Astrocyte (in vitro differentiated cells and primary cell): ENCODE measurements around the gene PPIF. TPM values are rescaled to one million over a fixed set of nuclear protein-coding genes. Genes with fewer than 3 reads are reported as not detected.

Source experiments
- DNase-seq: peaks from one replicate; pipeline ENCODE4 v3.0.0-alpha.2; 2010; ENCODE audit warnings: low read depth
- FAIRE-seq: peaks from 2 replicates; lab custom pipeline; 2011; peaks lifted over from hg19 to GRCh38; lab: Jason Lieb, UNC
- H2AFZ ChIP-seq: 2 replicates; pipeline ENCODE4 v1.6.0; 2012; ENCODE audit warnings: low read depth, low read length, inconsistent platforms
- H3K27ac ChIP-seq: 2 replicates; pipeline ENCODE4 v1.5.1; 2011; ENCODE audit warnings: low read depth, low read length, inconsistent platforms
- H3K27me3 ChIP-seq: 2 replicates; pipeline ENCODE4 v1.6.0; 2011; ENCODE audit warnings: low read length, inconsistent platforms; ENCODE audit not compliant: insufficient read depth
- H3K36me3 ChIP-seq: 2 replicates; pipeline ENCODE4 v1.5.1; 2011; ENCODE audit warnings: low read length, inconsistent platforms; ENCODE audit not compliant: insufficient read depth
- H3K4me1 ChIP-seq: 2 replicates; pipeline ENCODE4 v1.5.1; 2011; ENCODE audit warnings: low read length, inconsistent platforms; ENCODE audit not compliant: insufficient read depth
- H3K4me2 ChIP-seq: 2 replicates; pipeline ENCODE4 v1.6.0; 2012; ENCODE audit warnings: low read length, inconsistent platforms
- H3K4me3 ChIP-seq: 2 replicates; pipeline ENCODE4 v1.5.1; 2011; ENCODE audit warnings: low read depth, mild to moderate bottlenecking, low read length, inconsistent platforms; ENCODE audit not compliant: insufficient read depth
- H3K79me2 ChIP-seq: 2 replicates; pipeline ENCODE4 v1.6.0; 2012; ENCODE audit warnings: mild to moderate bottlenecking, low read length, inconsistent platforms; ENCODE audit not compliant: insufficient read depth
- H3K9ac ChIP-seq: 2 replicates; pipeline ENCODE4 v1.6.0; 2012; ENCODE audit warnings: mild to moderate bottlenecking, low read length, inconsistent platforms
- H3K9me3 ChIP-seq: 2 replicates; pipeline ENCODE4 v1.5.1; 2012; ENCODE audit warnings: low read depth, mild to moderate bottlenecking, low read length, inconsistent platforms; ENCODE audit not compliant: insufficient read depth
- H4K20me1 ChIP-seq: 2 replicates; pipeline ENCODE4 v1.6.0; 2012; ENCODE audit warnings: low read length, inconsistent platforms; ENCODE audit not compliant: insufficient read depth
- H3K27ac Mint-ChIP-seq: one replicate; pipeline ENCODE4 v1.8.0; 2021; ENCODE audit warnings: mild to moderate bottlenecking, mixed read lengths; ENCODE audit not compliant: unreplicated experiment
- H3K27me3 Mint-ChIP-seq: one replicate; pipeline ENCODE4 v1.8.0; 2021; ENCODE audit warnings: low read depth, mixed read lengths; ENCODE audit not compliant: unreplicated experiment
- H3K36me3 Mint-ChIP-seq: one replicate; pipeline ENCODE4 v1.8.0; 2021; ENCODE audit warnings: low read depth, mixed read lengths; ENCODE audit not compliant: unreplicated experiment
- H3K4me1 Mint-ChIP-seq: one replicate; pipeline ENCODE4 v1.8.0; 2021; ENCODE audit warnings: low read depth, mixed read lengths; ENCODE audit not compliant: unreplicated experiment
- H3K4me3 Mint-ChIP-seq: one replicate; pipeline ENCODE4 v1.8.0; 2021; ENCODE audit warnings: mild to moderate bottlenecking, moderate library complexity, mixed read lengths; ENCODE audit not compliant: unreplicated experiment
- H3K9me3 Mint-ChIP-seq: one replicate; pipeline ENCODE4 v1.8.0; 2021; ENCODE audit warnings: mild to moderate bottlenecking, mixed read lengths; ENCODE audit not compliant: unreplicated experiment
- EZH2 ChIP-seq: IDR thresholded peaks from 2 replicates; pipeline ENCODE4 v1.6.1; 2012; ENCODE audit warnings: mild to moderate bottlenecking, low read length, inconsistent platforms; ENCODE audit not compliant: insufficient read depth
- total RNA-seq: library from RNA; stranded (reverse); gene quantifications from 2 replicates; pipeline ENCODE4 v1.2.1, GENCODE V29; 2021
- TF ChIP-seq, protein P1 (sequence below): IDR thresholded peaks from 2 replicates; pipeline ENCODE4 v1.5.1; 2011; ENCODE audit warnings: low read depth, mild to moderate bottlenecking, inconsistent platforms, low read length, moderate library complexity; ENCODE audit not compliant: insufficient read depth

PPIF gene
- total RNA-seq, 1 donor from 2014 or later: 31.7 TPM

DNA sequence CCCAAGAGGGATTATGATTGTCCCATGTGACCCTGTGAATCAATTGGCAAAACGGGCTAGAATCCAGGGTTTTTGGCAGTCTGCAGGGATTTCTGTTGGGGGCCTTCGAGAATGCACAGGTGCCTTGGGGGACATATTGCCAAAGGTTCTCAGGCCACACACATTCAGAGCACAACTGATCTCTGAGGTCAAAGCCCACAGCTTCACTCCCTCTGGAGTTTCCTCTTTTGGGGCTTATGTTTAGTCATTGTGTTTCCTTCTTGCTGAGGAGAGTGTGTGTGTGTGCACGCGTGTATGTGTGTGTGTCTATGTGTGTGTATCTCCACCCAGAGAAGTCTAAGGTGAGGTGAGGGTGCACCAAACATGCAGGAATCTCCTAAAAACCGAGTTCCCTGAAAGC lies 8.8 kb downstream of the PPIF start:
- Histone ChIP-seq H3K27me3 (no peaks in the 10 kb centered on the region), H3K4me3 (no peak overlapping the region), H3K4me1 (no peaks in the 10 kb centered on the region), H3K79me2 (peaks cover 5% of the 10 kb centered on the region), H4K20me1 (peaks cover 44% of the 10 kb centered on the region), H2AFZ (no peak overlapping the region), H3K27ac (no peak overlapping the region), H3K9ac (no peak overlapping the region), H3K4me2 (no peak overlapping the region), H3K9me3 (no peaks in the 10 kb centered on the region), H3K36me3 (peaks cover 29% of the 10 kb centered on the region)
- FAIRE-seq (no peak), DNase-seq (no peak)
- Mint-ChIP-seq H3K36me3 (peaks cover 29% of the 10 kb centered on the region), H3K9me3 (peaks cover 5% of the 10 kb centered on the region), H3K27me3 (no peaks in the 10 kb centered on the region), H3K4me3 (no peak overlapping the region), H3K4me1 (peaks cover 1% of the 10 kb centered on the region), H3K27ac (no peak overlapping the region)
- TF ChIP-seq EZH2: no peak
- TF ChIP-seq, protein P1, sequence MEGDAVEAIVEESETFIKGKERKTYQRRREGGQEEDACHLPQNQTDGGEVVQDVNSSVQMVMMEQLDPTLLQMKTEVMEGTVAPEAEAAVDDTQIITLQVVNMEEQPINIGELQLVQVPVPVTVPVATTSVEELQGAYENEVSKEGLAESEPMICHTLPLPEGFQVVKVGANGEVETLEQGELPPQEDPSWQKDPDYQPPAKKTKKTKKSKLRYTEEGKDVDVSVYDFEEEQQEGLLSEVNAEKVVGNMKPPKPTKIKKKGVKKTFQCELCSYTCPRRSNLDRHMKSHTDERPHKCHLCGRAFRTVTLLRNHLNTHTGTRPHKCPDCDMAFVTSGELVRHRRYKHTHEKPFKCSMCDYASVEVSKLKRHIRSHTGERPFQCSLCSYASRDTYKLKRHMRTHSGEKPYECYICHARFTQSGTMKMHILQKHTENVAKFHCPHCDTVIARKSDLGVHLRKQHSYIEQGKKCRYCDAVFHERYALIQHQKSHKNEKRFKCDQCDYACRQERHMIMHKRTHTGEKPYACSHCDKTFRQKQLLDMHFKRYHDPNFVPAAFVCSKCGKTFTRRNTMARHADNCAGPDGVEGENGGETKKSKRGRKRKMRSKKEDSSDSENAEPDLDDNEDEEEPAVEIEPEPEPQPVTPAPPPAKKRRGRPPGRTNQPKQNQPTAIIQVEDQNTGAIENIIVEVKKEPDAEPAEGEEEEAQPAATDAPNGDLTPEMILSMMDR: no peak

DNA sequence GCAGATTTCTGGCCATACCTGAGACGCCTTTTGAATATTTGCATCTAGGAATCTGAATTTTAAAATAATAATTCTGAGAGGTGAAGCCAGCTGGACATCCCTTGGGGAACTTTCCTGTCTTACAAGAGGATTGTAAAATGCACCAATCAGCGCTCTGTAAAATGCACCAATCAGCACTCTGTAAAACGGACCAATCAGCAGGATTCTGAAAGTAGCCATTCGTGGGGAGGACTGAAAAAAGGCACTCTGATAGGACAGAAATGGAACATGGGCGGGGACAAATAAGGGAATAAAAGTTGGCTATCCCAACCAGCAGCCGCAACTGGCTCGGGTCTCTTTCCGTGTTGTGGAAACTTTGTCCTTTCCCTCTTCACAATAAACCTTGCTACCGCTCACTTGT lies 9.9 kb downstream of the PPIF start:
- H3K27ac Mint-ChIP-seq: no peak overlapping the region
- H3K9me3 Mint-ChIP-seq: peaks cover 5% of the 10 kb centered on the region
- no peaks in the 10 kb centered on the region for H3K4me1 ChIP-seq
- peaks cover 27% of the 10 kb centered on the region for H3K36me3 Mint-ChIP-seq
- no peak overlapping the region for H3K27ac ChIP-seq
- no peak overlapping the region for H2AFZ ChIP-seq
- TF ChIP-seq EZH2: no peak
- TF ChIP-seq, protein P1: no peak
- H3K9me3 ChIP-seq: no peaks in the 10 kb centered on the region
- no peak for DNase-seq
- H3K4me2 ChIP-seq: no peak overlapping the region
- peaks cover 5% of the 10 kb centered on the region for H3K79me2 ChIP-seq
- H3K4me1 Mint-ChIP-seq: peaks cover 1% of the 10 kb centered on the region
- peaks cover 37% of the 10 kb centered on the region for H4K20me1 ChIP-seq
- H3K9ac ChIP-seq: no peak overlapping the region
- H3K36me3 ChIP-seq: peaks cover 22% of the 10 kb centered on the region
- H3K4me3 Mint-ChIP-seq: no peak overlapping the region
- H3K27me3 Mint-ChIP-seq: no peaks in the 10 kb centered on the region
- FAIRE-seq: no peak
- no peaks in the 10 kb centered on the region for H3K27me3 ChIP-seq
- H3K4me3 ChIP-seq: no peak overlapping the region

DNA sequence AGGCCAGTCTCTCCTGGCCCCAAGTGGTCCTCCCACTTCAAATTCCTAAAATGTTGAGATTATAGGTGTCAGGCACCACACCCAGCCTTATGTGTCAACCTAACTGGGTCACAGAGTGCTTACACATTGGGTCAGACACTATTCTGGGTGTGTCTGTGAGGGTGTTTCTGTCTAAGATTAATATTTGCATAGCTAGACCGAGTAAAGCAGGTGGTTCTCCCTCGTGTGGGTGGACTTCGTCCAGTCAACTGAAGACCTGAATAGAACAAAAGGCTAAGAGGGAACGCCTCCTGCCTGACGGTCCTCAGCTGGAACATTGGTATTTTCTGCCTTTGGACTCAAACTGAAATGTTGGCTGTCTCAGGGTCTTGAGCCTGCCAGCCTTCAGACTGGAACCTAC lies 11.5 kb downstream of the PPIF start:
- H3K79me2 ChIP-seq: peaks cover under 1% of the 10 kb centered on the region
- Mint-ChIP-seq H3K27ac (no peak overlapping the region), H3K4me3 (no peak overlapping the region), H3K9me3 (peaks cover 2% of the 10 kb centered on the region), H3K27me3 (no peaks in the 10 kb centered on the region), H3K36me3 (peaks cover 18% of the 10 kb centered on the region), H3K4me1 (peaks cover 1% of the 10 kb centered on the region)
- H3K4me1 ChIP-seq: no peaks in the 10 kb centered on the region
- no peaks in the 10 kb centered on the region for H3K27me3 ChIP-seq
- no peak for TF ChIP-seq EZH2
- TF ChIP-seq, protein P1: no peak
- H3K9me3 ChIP-seq: no peaks in the 10 kb centered on the region
- peaks cover 21% of the 10 kb centered on the region for H4K20me1 ChIP-seq
- H3K36me3 ChIP-seq: peaks cover 10% of the 10 kb centered on the region
- no peak overlapping the region for H2AFZ ChIP-seq
- H3K9ac ChIP-seq: no peak overlapping the region
- no peak overlapping the region for H3K27ac ChIP-seq
- H3K4me2 ChIP-seq: no peak overlapping the region
- FAIRE-seq: no peak
- DNase-seq: no peak
- no peak overlapping the region for H3K4me3 ChIP-seq
